K562 (cell line): ENCODE data around the gene EDARADD. TPM values are rescaled to one million over a fixed set of nuclear protein-coding genes. Genes with fewer than 3 reads are reported as not detected.

Source experiments
- ATF2 ChIP-seq: sonication (generic); formaldehyde crosslinking; IDR thresholded peaks from 2 replicates; pipeline ENCODE4 v1.8.1; 2022; ENCODE audit warnings: missing genetic modification reagents
- MAFK ChIP-seq: IDR thresholded peaks from 2 replicates; pipeline ENCODE4 v1.6.1; 2011; ENCODE audit warnings: low read length, improper control_type of control experiment
- NFIC ChIP-seq: fragments of 450-650 bp; IDR thresholded peaks from 2 replicates; pipeline ENCODE4 v1.6.1; 2017; ENCODE audit warnings: mild to moderate bottlenecking, inconsistent platforms
- PHB2 ChIP-seq: fragments of 450-650 bp; IDR thresholded peaks from 2 replicates; pipeline ENCODE4 v1.6.1; 2017; ENCODE audit warnings: low read depth
- PHTF2 ChIP-seq: fragments of 250-450 bp; sonication (Bioruptor Pico); IDR thresholded peaks from 2 replicates; pipeline ENCODE4 v1.5.0; 2021; ENCODE audit warnings: mild to moderate bottlenecking
- ZBTB11 ChIP-seq, 3 experiments: fragments of 200-800 bp in 1 of 3; fragments of 250-450 bp in 1 of 3; fragments of 450-650 bp in 1 of 3; sonication (Bioruptor Pico) in 1 of 3; sonication (Bioruptor generic) in 1 of 3; formaldehyde crosslinking in 1 of 3; IDR thresholded peaks; 2 replicates each; pipeline versions ENCODE4 v1.6.1 to v1.8.0; 2016 to 2022; ENCODE audit warnings: mild to moderate bottlenecking in 2 of 3, missing genetic modification characterization in 2 of 3, missing compliant biosample characterization in 1 of 3, moderate library complexity in 1 of 3
- ZNF696 ChIP-seq: fragments of 250-450 bp; sonication (Bioruptor Pico); conservative IDR thresholded peaks from 2 replicates; pipeline ENCODE4 v1.4.0; 2020; ENCODE audit warnings: mild to moderate bottlenecking, moderate library complexity
- polyA plus RNA-seq, 8 experiments: library from polyadenylated mRNA; depleted of rRNA in 4 of 8; stranded (reverse) in 5 of 8; unstranded in 3 of 8; fragments of >200 nt; fragmentation: Nextera tagmentation in 2 of 8; fragmentation: Illumina TruSeq in 1 of 8; extraction: Ambion mirVana in 2 of 8; extraction: Trizol in 1 of 8; gene quantifications; 2 replicates each; pipeline versions ENCODE4 v1.2.1 to v1.2.3, GENCODE V29; 2011 to 2014; ENCODE audit warnings: inconsistent platforms in 1 of 8, missing spikeins in 1 of 8
- total RNA-seq, 7 experiments: library from RNA; depleted of rRNA in 6 of 7; stranded (reverse); fragments of >200 nt in 6 of 7; fragmentation: Illumina TruSeq in 2 of 7; extraction: Trizol in 2 of 7; gene quantifications; 2 replicates each; pipeline versions ENCODE4 v1.2.1 to v1.2.3, GENCODE V29; 2011 to 2021; ENCODE audit warnings: low replicate concordance in 1 of 7
- TF ChIP-seq, protein P1 (sequence below), 2 experiments: fragments of 450-650 bp in 1 of 2; sonication (generic) in 1 of 2; formaldehyde crosslinking in 1 of 2; IDR thresholded peaks; 2 replicates each; pipeline versions ENCODE4 v1.7.1 to v1.9.0; 2016 to 2022; ENCODE audit warnings: inconsistent platforms in 1 of 2, mild to moderate bottlenecking in 1 of 2, missing genetic modification reagents in 1 of 2
- TF ChIP-seq, protein P2 (sequence below): fragments of 450-650 bp; formaldehyde crosslinking; conservative IDR thresholded peaks from 2 replicates; pipeline ENCODE4 v1.4.0; 2022; ENCODE audit warnings: mild to moderate bottlenecking, missing genetic modification characterization

Gene EDARADD
- total and polyA plus RNA-seq, 9 of the 15 experiments (the other 6 are each of a cell fraction or from before 2014, with no cell fraction given) = 0.46 to 32.4 (median 20.6) TPM

DNA sequence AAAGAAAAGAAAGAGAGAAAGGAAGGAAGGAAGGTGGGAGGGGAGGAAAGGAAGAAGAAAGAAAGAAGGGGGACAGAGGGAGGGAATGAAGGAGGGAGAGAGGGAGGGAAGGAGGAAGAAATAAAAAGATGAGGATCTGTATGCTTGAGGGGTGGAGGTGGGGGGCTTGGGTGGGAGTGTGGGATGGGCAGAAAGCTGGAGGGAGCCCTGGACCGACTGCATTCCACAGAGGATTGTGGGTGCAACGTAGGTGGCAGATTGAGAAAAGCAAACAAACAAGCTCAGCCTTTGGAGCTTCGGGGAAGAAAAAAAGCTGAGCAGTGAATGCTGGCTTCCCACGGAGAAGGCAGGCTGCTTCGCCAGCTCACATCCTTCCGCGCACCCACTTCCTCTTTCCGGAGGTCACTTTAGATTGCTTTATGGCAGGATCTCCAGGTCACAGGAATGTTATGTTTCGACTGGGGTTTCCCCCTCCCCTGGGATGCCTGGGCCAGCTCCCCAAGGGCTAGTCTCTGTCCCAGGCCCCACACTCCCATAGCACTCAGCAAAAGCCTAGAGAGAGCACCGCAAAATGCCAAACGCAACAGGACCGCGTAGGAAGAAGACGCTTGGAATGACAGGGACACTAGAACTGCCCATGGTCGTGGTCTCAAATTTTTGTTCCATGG, 109.0 kb downstream of the EDARADD start (continued):
- TF ChIP-seq ATF2 (CRISPR knock-in tag) (no peak), ZBTB11 (CRISPR knock-in tag; IDR thresholded peaks at IDR 0.05) (peak in 1 of 3 experiments; percentile 81; a peak in 2 of 6 replicates), ZNF696 (no peak), PHB2 (0 out of 2 replicates have a peak, but pooled peaks have one; percentile 26), MAFK (0 out of 2 replicates have a peak, but pooled peaks have one; percentile 33), NFIC (no peak), PHTF2 (CRISPR knock-in tag) (no peak)
- TF ChIP-seq, protein P1, sequence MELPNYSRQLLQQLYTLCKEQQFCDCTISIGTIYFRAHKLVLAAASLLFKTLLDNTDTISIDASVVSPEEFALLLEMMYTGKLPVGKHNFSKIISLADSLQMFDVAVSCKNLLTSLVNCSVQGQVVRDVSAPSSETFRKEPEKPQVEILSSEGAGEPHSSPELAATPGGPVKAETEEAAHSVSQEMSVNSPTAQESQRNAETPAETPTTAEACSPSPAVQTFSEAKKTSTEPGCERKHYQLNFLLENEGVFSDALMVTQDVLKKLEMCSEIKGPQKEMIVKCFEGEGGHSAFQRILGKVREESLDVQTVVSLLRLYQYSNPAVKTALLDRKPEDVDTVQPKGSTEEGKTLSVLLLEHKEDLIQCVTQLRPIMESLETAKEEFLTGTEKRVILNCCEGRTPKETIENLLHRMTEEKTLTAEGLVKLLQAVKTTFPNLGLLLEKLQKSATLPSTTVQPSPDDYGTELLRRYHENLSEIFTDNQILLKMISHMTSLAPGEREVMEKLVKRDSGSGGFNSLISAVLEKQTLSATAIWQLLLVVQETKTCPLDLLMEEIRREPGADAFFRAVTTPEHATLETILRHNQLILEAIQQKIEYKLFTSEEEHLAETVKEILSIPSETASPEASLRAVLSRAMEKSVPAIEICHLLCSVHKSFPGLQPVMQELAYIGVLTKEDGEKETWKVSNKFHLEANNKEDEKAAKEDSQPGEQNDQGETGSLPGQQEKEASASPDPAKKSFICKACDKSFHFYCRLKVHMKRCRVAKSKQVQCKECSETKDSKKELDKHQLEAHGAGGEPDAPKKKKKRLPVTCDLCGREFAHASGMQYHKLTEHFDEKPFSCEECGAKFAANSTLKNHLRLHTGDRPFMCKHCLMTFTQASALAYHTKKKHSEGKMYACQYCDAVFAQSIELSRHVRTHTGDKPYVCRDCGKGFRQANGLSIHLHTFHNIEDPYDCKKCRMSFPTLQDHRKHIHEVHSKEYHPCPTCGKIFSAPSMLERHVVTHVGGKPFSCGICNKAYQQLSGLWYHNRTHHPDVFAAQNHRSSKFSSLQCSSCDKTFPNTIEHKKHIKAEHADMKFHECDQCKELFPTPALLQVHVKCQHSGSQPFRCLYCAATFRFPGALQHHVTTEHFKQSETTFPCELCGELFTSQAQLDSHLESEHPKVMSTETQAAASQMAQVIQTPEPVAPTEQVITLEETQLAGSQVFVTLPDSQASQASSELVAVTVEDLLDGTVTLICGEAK (IDR thresholded peaks at IDR 0.05) = peak; percentile 70
- TF ChIP-seq, protein P1 (CRISPR knock-in tag; IDR thresholded peaks at IDR 0.05) = no peak
- TF ChIP-seq, protein P2, sequence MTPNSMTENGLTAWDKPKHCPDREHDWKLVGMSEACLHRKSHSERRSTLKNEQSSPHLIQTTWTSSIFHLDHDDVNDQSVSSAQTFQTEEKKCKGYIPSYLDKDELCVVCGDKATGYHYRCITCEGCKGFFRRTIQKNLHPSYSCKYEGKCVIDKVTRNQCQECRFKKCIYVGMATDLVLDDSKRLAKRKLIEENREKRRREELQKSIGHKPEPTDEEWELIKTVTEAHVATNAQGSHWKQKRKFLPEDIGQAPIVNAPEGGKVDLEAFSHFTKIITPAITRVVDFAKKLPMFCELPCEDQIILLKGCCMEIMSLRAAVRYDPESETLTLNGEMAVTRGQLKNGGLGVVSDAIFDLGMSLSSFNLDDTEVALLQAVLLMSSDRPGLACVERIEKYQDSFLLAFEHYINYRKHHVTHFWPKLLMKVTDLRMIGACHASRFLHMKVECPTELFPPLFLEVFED (CRISPR knock-in tag) = no peak
